RWPE2 (cell line): ENCODE results near the gene BPNT1.
"Not testable (repeated sequence)": the region's sequence is repeated elsewhere in the genome, so short reads cannot be mapped to it uniquely, and the experiment has no call there.

Experiments
- ATAC-seq: fragments of 200-7000 bp; cut with Tn5 transposase; 3 replicates; pipeline ENCODE4 v1.9.1; 2021; ENCODE audit warnings: low read depth
- DNase-seq: peaks from one replicate; pipeline ENCODE4 v3.0.0-alpha.2; 2020; ENCODE audit warnings: low spot score
- H3K27ac ChIP-seq: fragments of 450-650 bp; 2 replicates; pipeline ENCODE4 v1.5.1; 2017; ENCODE audit warnings: mild to moderate bottlenecking; ENCODE audit not compliant: poor library complexity, severe bottlenecking
- H3K27me3 ChIP-seq: fragments of 250-450 bp; sonication (Bioruptor Pico); 2 replicates; pipeline ENCODE4 v1.5.1; 2021; ENCODE audit warnings: mild to moderate bottlenecking, moderate library complexity; ENCODE audit not compliant: insufficient read depth, poor library complexity, severe bottlenecking
- H3K36me3 ChIP-seq: fragments of 250-450 bp; sonication (Bioruptor Pico); 2 replicates; pipeline ENCODE4 v1.5.1; 2020; ENCODE audit warnings: low read depth, mild to moderate bottlenecking, moderate library complexity
- H3K4me1 ChIP-seq: fragments of 250-450 bp; sonication (Bioruptor Pico); 2 replicates; pipeline ENCODE4 v1.5.1; 2021; ENCODE audit warnings: mild to moderate bottlenecking, moderate library complexity; ENCODE audit not compliant: insufficient read depth, poor library complexity, severe bottlenecking
- H3K4me3 ChIP-seq: fragments of 250-450 bp; sonication (Bioruptor Pico); 2 replicates; pipeline ENCODE4 v1.5.1; 2021; ENCODE audit warnings: mild to moderate bottlenecking, moderate library complexity; ENCODE audit not compliant: severe bottlenecking
- H3K9me3 ChIP-seq: fragments of 250-450 bp; sonication (Bioruptor Pico); 2 replicates; pipeline ENCODE4 v1.5.1; 2021; ENCODE audit warnings: mild to moderate bottlenecking, moderate library complexity; ENCODE audit not compliant: severe bottlenecking
- TF ChIP-seq, protein P1 (sequence below): fragments of 450-650 bp; IDR thresholded peaks from one replicate; pipeline ENCODE4 v1.5.1; 2017; ENCODE audit warnings: mild to moderate bottlenecking, moderate library complexity; ENCODE audit not compliant: poor library complexity, severe bottlenecking

The BPNT1 gene

DNA sequence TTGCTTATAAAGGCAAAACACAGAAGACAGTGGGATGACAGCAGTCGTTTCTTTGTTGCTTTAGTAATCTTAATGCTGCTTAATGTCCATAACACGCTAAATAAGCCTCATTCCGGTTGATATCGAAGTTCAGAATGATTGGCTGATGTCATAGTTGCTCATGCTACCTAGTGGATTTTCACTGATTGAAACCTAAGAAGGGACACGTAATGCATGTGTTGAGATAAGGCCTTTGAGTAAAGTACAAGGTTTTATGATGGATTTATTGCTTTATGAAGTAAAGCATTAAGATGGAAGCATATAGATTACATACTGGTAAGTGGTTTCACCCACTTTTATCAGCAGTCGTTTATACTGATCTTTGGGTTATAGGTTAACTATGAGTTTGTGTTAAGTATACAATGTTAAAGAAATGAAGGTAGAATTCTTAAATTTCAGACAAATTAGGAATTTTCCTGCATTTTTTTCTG, 29.5 kb upstream of the BPNT1 start:
- no peaks in the 10 kb centered on the region for H3K9me3 ChIP-seq
- no peak overlapping the region for H3K27ac ChIP-seq
- H3K4me3 ChIP-seq, result no peak overlapping the region
- TF ChIP-seq, protein P1, sequence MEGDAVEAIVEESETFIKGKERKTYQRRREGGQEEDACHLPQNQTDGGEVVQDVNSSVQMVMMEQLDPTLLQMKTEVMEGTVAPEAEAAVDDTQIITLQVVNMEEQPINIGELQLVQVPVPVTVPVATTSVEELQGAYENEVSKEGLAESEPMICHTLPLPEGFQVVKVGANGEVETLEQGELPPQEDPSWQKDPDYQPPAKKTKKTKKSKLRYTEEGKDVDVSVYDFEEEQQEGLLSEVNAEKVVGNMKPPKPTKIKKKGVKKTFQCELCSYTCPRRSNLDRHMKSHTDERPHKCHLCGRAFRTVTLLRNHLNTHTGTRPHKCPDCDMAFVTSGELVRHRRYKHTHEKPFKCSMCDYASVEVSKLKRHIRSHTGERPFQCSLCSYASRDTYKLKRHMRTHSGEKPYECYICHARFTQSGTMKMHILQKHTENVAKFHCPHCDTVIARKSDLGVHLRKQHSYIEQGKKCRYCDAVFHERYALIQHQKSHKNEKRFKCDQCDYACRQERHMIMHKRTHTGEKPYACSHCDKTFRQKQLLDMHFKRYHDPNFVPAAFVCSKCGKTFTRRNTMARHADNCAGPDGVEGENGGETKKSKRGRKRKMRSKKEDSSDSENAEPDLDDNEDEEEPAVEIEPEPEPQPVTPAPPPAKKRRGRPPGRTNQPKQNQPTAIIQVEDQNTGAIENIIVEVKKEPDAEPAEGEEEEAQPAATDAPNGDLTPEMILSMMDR, result no peak
- no peaks in the 10 kb centered on the region for H3K4me1 ChIP-seq
- ATAC-seq (no peak), DNase-seq (no peak)
- no peaks in the 10 kb centered on the region for H3K27me3 ChIP-seq
- H3K36me3 ChIP-seq, result peaks cover 2% of the 10 kb centered on the region

DNA sequence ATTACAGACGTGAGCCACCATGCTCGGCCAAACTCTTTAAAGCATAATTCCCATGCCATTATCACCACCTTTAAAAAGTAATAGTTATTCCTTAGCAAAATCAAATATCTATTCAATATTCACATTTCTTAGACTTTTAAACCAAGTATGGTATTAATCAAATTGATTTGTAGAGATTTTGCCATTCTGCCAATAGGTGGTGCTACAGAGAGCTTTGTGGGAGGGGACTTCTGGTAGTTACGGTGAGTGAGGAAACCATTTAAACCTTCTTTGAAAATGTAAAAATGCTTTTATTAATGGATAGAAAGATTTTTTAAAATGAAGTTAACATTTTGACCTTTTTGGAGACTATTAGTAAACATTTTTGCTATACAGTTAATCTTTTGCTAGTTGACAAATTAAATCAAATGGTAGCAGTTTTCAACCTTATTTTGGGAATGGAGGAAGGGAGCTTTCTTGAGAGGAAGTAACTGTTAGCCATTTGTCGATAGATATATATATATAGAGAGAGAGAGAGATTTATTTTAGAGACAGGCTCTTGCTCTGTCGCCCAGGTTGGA, 23.6 kb upstream of the BPNT1 start:
- DNase-seq, result no peak
- H3K36me3 ChIP-seq, result peaks cover 14% of the 10 kb centered on the region

DNA sequence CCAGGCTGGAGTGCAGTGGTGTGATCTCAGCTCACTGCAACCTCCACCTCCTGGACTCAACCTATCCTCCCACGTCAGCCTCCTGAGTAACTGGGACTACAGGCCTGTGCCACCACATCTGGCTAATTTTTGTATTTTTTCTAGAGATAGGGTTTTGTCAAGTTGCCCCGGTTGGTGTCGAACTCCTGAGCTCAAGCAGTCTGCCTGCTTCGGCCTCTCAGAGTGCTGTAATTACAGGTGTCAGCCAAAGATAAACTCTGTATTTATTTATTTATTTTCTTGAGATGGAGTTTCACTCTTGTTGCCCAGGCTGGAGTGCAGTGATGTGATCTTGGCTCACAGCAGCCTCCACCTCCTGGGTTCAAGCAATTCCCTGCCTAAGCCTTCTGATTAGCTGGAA, 23.0 kb upstream of the BPNT1 start:
- peaks cover 14% of the 10 kb centered on the region for H3K36me3 ChIP-seq
- not testable (repeated sequence) for H3K4me3 ChIP-seq, DNase-seq, H3K27me3 ChIP-seq, H3K27ac ChIP-seq, H3K4me1 ChIP-seq, H3K9me3 ChIP-seq, ATAC-seq

More for the DNA sequence above, 23.6 kb upstream of the BPNT1 start:
- Histone ChIP-seq H3K4me1 (no peaks in the 10 kb centered on the region), H3K9me3 (no peaks in the 10 kb centered on the region), H3K27ac (no peak overlapping the region), H3K4me3 (no peak overlapping the region), H3K27me3 (no peaks in the 10 kb centered on the region)
- no peak for ATAC-seq
- TF ChIP-seq, protein P1, result peak; percentile 41

DNA sequence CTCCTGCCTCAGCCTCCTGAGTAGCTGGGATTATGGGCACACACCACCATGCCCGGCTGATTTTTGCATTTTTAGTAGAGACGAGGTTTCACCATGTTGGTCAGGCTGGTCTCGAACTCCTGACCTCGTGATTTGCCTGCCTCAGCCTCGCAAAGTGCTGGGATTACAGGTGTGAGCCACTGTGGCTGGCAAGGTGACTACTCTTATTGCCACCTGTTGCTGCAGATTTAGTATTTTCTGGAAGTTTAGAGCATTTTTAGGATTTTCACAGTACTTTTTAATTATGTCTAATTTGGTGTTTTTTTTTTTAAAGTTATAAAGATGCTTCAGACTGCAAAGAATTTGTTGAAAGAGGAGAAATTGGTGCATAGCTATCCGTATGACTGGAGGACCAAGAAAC, 20.9 kb upstream of the BPNT1 start:
- not testable (repeated sequence) for DNase-seq, H3K9me3 ChIP-seq, H3K4me1 ChIP-seq, H3K4me3 ChIP-seq, H3K27ac ChIP-seq, ATAC-seq, H3K27me3 ChIP-seq
- peaks cover 25% of the 10 kb centered on the region for H3K36me3 ChIP-seq

DNA sequence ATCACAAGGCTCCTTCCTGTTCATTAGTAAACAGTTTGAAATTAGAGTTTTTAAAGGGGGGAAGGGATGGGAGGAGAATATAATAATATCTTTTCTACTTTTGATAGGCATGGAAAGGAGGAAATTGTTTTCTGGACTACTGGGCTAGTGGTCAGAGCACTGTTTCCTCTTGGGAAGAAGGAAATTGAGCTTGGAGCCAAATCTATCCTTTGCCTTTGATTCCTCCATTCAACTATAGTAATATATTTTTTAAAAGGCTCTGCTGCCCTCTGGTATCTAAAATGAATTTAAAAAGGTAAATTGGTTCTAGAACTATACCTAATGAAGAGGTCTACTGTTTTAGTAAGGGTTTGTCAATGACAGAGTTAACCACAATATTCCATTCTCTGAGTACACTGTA, 10.2 kb upstream of the BPNT1 start:
- ATAC-seq, result no peak
- Histone ChIP-seq H3K36me3 (peaks cover 38% of the 10 kb centered on the region), H3K27ac (no peak overlapping the region), H3K4me1 (no peaks in the 10 kb centered on the region), H3K4me3 (no peak overlapping the region), H3K9me3 (no peaks in the 10 kb centered on the region), H3K27me3 (no peaks in the 10 kb centered on the region)
- TF ChIP-seq, protein P1, result no peak
- no peak for DNase-seq
